GM10248 (cell line): Measurements from ENCODE around the gene MMP17.

Experiments used
- CTCF ChIA-PET: fragments of 300-600 bp; sonication (Branson Sonifier 250); formaldehyde crosslinking; extraction: SDS; loops from one replicate; lab custom pipeline; 2021; ENCODE audit warnings: antibody characterized with exemption; lab: Yijun Ruan, JAX
- POLR2A ChIA-PET: fragments of 350-650 bp; sonication (Branson Sonifier 250); formaldehyde crosslinking; extraction: SDS; loops from one replicate; lab custom pipeline; 2020; ENCODE audit warnings: antibody characterized with exemption; lab: Yijun Ruan, JAX
- DNase-seq: peaks from one replicate; pipeline ENCODE4 v3.0.0; 2012; ENCODE audit errors: extremely low spot score
- CTCF ChIP-seq: IDR thresholded peaks from 2 replicates; pipeline ENCODE4 v1.5.1; 2012; ENCODE audit warnings: mild to moderate bottlenecking, low read depth; ENCODE audit errors: extremely low read depth, missing control alignments, control extremely low read depth

MMP17 gene

GRCh38 chr12:131832321-131833231 is 4.4 kb downstream of the MMP17 start:
- CTCF ChIA-PET, result interaction anchor here (1.1 to 1.2 kb wide), 2 partner anchors 727 to 728 kb away, joined by 3 read pairs; no protein-coding TSS in a partner anchor
- POLR2A ChIA-PET, result no interaction called here
- TF ChIP-seq CTCF, result no peak
- no peak for DNase-seq

GRCh38 chr12:131833288-131833895 is 5.2 kb downstream of the MMP17 start:
- TF ChIP-seq CTCF, result no peak
- POLR2A ChIA-PET, result no interaction called here
- no peak for DNase-seq
- CTCF ChIA-PET, result interaction anchor here (1.1 to 1.2 kb wide), 2 partner anchors 727 to 729 kb away, joined by 3 read pairs; no protein-coding TSS in a partner anchor

- ChIA-PET POLR2A (no interaction called here), CTCF (interaction anchor here (1.7 kb wide), 1 partner anchor 140 kb away, joined by 5 read pairs; no protein-coding TSS in a partner anchor)
- no peak for DNase-seq
- peak; percentile 35 for TF ChIP-seq CTCF
These were observed 5.9 kb downstream of the MMP17 start for GRCh38 chr12:131833896-131834641.

- POLR2A ChIA-PET, result interaction anchor here (0.7 kb wide), 1 partner anchor 37 kb away, joined by 6 read pairs; no protein-coding TSS in a partner anchor
- no peak for TF ChIP-seq CTCF
- no peak for DNase-seq
- CTCF ChIA-PET, result interaction anchor here (0.9 to 2.6 kb wide), 7 partner anchors 9 to 731 kb away, joined by 3 to 15 read pairs (median 4); partner anchors contain the start of gene EP400
These were observed 6.8 kb downstream of the MMP17 start for GRCh38 chr12:131834798-131835615.

GRCh38 chr12:131835616-131836171 is 7.5 kb downstream of the MMP17 start:
- CTCF ChIA-PET, result interaction anchor here (0.9 to 2.6 kb wide), 7 partner anchors 9 to 732 kb away, joined by 3 to 15 read pairs (median 4); partner anchors contain the start of gene EP400
- DNase-seq, result no peak
- POLR2A ChIA-PET, result interaction anchor here (0.5 kb wide), 1 partner anchor 110 kb away, joined by 3 read pairs; no protein-coding TSS in a partner anchor
- TF ChIP-seq CTCF, result no peak
